HG03025 (cell line): ENCODE data around the gene GABBR2.
"Not testable (repeated sequence)": the region's sequence is repeated elsewhere in the genome, so short reads cannot be mapped to it uniquely, and the experiment has no call there.

Experiments used
- ATAC-seq: cut with Tn5 transposase; IDR thresholded peaks from one replicate; pipeline ENCODE4 v1.9.1; 2021; ENCODE audit warnings: mild to moderate bottlenecking, moderate library complexity; ENCODE audit not compliant: unreplicated experiment, low FRiP score

GABBR2 gene

GRCh38 chr9:98501819-98502218 lies 206.9 kb downstream of the GABBR2 start:
- ATAC-seq = no peak

GRCh38 chr9:98501259-98501658 lies 207.5 kb downstream of the GABBR2 start:
- ATAC-seq = not testable (repeated sequence)

DNA sequence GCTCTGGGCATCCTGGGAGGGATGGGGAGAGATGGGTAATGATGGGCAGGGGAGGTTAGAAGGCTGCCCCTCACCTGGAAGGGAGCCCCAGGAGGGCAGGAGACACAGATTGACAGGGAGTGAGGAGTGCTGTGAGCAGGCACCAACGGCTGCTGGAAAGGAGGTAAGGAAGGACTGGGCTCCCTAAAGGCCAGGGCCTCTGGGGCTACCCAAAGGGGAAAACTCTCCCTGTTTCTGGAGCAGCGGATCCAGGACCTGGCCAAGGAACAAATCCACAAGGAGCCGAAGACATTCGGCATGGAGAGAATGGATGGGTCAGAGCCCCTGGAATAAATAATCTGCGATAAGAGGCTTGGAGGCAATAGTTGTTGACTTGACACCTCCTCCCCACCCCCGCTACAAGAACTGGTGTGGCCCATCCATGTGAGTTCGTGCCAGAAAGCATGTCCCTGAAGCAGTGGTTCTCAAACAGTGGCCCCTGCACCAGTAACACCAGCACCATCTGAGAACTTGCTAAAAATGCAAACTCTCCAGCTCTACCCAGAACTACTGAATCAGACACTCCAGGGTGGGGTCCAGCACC lies 208.3 kb downstream of the GABBR2 start:
- no peak for ATAC-seq

GRCh38 chr9:98495530-98495929 lies 213.2 kb downstream of the GABBR2 start:
- no peak for ATAC-seq

DNA sequence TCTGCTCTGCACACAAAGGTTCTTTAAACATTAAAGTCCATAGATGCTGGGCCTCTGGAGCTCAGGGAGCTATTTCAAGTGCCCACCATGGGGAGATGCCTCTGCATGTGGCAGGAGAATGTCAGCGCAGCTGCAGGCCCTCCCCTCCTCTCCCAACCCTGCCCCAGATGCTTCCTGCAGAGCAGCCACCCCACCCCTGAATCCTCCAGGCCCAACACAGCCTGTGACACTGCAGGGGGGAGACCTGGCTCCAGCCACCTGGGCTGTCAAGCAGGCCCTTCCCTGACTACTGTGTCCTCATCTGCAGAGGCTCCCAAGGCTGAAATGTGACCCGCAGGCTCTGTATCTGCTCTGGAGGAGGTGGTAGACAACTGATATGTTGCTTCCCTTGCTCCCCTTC lies 213.9 kb downstream of the GABBR2 start:
- no peak for ATAC-seq

DNA sequence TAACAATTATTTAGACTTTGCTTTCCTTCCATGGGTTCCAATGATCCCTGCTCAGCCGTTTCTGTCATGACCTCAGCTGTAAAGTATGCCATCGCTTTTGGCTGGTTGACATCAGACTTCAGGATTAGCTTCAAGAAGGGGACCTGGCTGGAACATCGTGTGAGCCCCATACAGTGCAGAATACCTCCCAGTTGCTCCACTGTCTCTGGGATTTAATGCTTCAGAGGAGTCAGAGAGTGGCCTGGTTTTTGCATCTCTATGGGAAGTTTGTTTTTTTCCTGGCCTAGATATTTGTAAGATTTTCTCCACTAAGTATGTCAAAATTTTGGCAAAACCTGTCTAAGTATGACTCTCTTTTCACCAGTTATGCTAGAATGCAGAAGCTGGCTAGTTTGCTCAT lies 216.9 kb downstream of the GABBR2 start:
- ATAC-seq = no peak

GRCh38 chr9:98491231-98491651 lies 217.5 kb downstream of the GABBR2 start:
- no peak for ATAC-seq

- ATAC-seq = no peak
Observed at GRCh38 chr9:98488571-98489312, 220.0 kb downstream of the GABBR2 start.

- ATAC-seq = no peak
Observed at GRCh38 chr9:98485706-98486105, 223.0 kb downstream of the GABBR2 start.

DNA sequence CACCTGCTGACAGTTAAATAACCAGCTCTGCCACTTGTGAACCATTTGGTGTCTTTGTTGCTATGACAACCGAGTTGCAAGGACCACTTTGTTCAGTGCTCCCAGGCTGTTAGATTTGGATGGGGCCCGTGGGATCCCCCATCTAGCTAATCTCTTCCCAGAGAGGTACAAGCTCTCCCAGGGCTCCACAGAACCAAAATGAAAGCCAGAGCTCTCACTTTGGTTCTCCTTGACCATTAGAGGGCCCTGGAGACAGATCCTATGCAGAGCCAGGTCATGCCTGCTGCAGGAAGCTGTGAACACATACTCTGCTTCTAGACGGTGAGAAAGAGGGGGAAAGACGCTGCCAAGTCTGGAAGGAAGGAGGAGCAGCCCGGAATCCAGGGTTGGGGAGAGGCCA lies 224.6 kb downstream of the GABBR2 start:
- ATAC-seq = no peak

- ATAC-seq = no peak
Observed at GRCh38 chr9:98482226-98482625, 226.5 kb downstream of the GABBR2 start.

DNA sequence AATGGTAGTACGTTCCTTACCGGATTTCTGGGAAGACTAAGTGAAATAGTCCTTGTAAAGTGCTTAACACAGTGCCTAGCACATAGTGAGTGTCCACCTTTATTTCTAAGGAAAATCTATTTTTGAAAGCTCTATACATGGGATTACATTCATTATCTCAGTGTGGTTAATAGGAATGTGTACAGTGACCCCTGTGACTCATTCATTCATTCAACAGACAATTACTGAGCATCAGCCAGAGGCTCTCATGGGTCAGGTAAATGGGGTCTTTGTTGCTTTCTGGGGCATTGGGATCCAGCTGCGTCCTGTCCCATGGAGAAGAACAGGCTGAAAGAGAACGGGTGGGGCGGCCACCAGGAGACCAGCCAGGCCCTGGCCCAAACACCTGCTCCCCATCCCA lies 227.1 kb downstream of the GABBR2 start:
- ATAC-seq = no peak

- no peak for ATAC-seq
Observed at GRCh38 chr9:98479967-98480847, 228.5 kb downstream of the GABBR2 start.

- no peak for ATAC-seq
Observed at GRCh38 chr9:98479449-98479848, 229.3 kb downstream of the GABBR2 start.

DNA sequence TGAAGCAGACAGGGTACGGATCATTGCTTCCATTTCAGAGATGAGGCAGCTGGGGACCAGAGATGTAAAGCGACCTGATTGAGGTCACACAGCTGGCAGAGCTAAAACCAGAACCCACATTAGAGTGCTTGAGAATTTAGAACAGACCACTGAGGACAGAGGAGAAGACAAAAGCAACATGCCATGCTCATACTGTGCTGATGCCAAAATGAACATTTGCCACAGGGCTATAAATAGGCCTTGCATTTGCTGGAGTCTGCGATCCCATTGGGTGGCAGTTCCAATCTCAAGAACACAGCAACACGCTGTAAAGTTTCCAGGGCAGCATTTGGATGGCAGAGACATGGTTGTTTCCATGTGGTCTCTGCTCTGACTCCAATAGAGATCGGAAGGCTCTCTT lies 230.9 kb downstream of the GABBR2 start:
- no peak for ATAC-seq

- no peak for ATAC-seq
Observed at GRCh38 chr9:98472216-98472615, 236.5 kb downstream of the GABBR2 start.

- no peak for ATAC-seq
Observed at GRCh38 chr9:98471185-98471584, 237.6 kb downstream of the GABBR2 start.

- ATAC-seq = no peak
Observed at GRCh38 chr9:98468567-98469239, 240.0 kb downstream of the GABBR2 start.

DNA sequence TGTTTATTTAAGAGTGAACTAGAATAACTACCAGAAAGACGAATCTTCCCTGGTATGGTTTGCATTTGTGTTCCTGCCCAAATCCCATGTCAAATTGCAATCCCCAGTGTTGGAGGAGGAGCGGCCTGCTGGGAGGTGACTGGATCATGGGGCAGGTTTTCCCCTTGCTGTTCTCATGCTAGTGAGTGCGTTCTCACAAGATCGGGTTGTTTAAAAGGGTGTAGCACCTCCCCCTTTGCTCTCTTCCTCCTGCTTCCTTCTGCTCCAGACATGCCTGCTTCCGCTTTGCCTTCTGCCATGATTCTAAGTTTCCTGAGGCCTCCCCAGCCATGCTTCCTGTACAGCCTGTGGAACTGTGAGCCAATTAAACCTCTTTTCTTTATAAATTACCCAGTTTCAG lies 242.9 kb downstream of the GABBR2 start:
- no peak for ATAC-seq

- ATAC-seq = not testable (repeated sequence)
Observed at GRCh38 chr9:98464156-98464690, 244.5 kb downstream of the GABBR2 start.

DNA sequence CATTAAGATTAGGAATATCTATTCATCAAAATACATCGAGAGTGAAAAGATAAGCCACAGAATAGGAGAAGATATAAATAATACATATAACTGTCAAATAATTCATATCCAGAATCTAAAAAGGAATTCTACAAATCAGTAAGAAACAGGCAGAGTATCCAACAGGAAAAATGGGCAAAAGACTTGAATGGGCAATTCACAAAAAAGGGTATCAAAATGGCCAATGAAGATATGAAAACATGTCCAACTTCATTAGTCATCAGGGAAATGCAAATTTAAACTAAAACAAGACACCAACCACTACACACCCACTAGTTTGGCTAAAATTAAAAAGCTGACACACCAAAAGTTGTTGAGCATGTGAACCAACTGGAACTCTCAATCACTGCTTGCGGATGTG lies 246.4 kb downstream of the GABBR2 start:
- no peak for ATAC-seq
